ENCODE measurements around the gene ASAP3. TPM values are rescaled to one million over a fixed set of nuclear protein-coding genes. Genes with fewer than 3 reads are reported as not detected.
A peak's percentile ranks its signal among the peaks of the same experiment; 100 is the strongest.

ASAP3 gene
- total RNA-seq, 1 donor from 2014 or later, result 30.8 TPM

DNA sequence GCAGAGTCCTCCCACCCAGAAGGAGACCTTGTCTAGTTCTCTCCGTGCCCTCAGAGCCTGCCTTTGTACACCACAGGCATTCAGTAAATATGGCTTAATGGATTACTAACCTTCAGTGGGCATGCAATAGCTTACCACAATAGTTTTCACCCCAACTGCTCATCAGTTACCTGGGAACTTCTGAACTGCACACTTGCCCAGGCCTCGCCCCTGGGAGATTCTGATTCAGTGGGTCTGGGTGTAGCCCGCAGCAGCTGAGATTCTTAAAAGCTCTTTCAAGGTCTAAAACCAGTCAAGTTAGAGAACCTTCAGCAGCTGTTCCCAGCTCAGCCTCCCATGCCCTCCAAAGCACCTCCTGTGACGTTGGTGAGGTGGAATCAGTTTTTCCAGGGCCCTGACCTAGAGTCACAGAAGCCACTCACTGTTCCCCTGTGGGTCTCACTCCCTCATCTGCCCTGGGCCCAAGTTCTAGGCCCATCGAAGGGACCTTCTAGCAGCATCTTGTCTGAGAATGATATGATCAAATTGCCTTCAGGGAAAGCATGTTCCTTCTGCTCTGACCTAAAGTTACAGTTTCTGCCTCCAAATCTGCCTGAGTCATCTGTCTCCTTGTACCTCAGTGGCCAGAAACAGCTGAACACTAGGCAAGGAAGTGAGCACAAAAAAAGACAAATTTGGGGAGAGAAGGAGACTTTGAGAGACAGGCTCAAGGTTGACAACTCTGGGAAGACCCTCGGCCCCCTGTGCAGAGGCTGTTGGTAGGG, 10.8 kb downstream of the ASAP3 start:
- no peak for DNase-seq (ENCODE audit: low spot score)
- Mint-ChIP-seq H3K9me3 (ENCODE audit: low read depth) (no peaks in the 10 kb centered on the region), H3K4me3 (ENCODE audit: unreplicated experiment) (no peak overlapping the region), H3K27ac (ENCODE audit: unreplicated experiment) (peak overlapping the region; percentile 46), H3K27me3 (ENCODE audit: low read depth) (no peaks in the 10 kb centered on the region), H3K36me3 (ENCODE audit: low read depth) (peaks cover 2% of the 10 kb centered on the region), H3K4me1 (ENCODE audit: low read depth) (peaks cover 47% of the 10 kb centered on the region)
- TF ChIP-seq, protein P1, sequence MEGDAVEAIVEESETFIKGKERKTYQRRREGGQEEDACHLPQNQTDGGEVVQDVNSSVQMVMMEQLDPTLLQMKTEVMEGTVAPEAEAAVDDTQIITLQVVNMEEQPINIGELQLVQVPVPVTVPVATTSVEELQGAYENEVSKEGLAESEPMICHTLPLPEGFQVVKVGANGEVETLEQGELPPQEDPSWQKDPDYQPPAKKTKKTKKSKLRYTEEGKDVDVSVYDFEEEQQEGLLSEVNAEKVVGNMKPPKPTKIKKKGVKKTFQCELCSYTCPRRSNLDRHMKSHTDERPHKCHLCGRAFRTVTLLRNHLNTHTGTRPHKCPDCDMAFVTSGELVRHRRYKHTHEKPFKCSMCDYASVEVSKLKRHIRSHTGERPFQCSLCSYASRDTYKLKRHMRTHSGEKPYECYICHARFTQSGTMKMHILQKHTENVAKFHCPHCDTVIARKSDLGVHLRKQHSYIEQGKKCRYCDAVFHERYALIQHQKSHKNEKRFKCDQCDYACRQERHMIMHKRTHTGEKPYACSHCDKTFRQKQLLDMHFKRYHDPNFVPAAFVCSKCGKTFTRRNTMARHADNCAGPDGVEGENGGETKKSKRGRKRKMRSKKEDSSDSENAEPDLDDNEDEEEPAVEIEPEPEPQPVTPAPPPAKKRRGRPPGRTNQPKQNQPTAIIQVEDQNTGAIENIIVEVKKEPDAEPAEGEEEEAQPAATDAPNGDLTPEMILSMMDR (IDR thresholded peaks at IDR 0.05), result no peak

DNA sequence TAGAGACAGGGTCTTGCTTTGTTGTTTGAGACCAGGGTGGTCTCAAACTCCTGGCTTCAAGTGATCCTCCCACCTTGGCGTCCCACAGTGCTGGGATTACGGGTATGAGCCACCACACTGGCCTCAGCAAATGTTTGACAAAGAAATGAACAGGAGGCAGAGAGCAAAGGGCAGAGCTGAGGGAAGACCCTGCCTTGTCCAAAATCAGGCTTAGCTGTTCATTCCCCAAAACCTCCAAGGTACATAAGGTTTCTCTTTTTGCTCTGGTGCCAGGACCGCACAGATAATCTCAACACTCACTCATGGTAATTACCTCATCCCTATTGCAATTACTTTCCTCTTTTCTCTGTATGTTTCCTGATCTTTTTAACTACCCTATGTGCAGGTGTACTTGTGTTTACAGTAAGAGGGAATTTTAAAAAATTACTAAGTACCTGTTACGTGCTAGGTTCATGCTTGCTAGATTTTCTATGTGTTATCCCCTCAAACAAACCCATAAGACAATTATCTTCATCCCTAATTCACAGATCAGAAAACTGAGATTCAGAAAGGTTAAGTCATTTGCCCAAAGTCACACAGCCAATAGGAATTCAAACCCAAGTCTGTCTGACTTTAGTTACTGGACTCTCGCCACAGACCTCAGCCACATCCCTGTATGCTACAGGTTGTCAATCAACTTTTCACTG, 11.5 kb downstream of the ASAP3 start:
- no peak for DNase-seq (ENCODE audit: low spot score)
- peaks cover 2% of the 10 kb centered on the region for H3K36me3 Mint-ChIP-seq (ENCODE audit: low read depth)
- H3K4me1 Mint-ChIP-seq (ENCODE audit: low read depth), result peaks cover 47% of the 10 kb centered on the region
- H3K27ac Mint-ChIP-seq (ENCODE audit: unreplicated experiment), result no peak overlapping the region
- TF ChIP-seq, protein P1 (IDR thresholded peaks at IDR 0.05), result no peak
- no peak overlapping the region for H3K4me3 Mint-ChIP-seq (ENCODE audit: unreplicated experiment)
- no peaks in the 10 kb centered on the region for H3K9me3 Mint-ChIP-seq (ENCODE audit: low read depth)
- no peaks in the 10 kb centered on the region for H3K27me3 Mint-ChIP-seq (ENCODE audit: low read depth)

DNA sequence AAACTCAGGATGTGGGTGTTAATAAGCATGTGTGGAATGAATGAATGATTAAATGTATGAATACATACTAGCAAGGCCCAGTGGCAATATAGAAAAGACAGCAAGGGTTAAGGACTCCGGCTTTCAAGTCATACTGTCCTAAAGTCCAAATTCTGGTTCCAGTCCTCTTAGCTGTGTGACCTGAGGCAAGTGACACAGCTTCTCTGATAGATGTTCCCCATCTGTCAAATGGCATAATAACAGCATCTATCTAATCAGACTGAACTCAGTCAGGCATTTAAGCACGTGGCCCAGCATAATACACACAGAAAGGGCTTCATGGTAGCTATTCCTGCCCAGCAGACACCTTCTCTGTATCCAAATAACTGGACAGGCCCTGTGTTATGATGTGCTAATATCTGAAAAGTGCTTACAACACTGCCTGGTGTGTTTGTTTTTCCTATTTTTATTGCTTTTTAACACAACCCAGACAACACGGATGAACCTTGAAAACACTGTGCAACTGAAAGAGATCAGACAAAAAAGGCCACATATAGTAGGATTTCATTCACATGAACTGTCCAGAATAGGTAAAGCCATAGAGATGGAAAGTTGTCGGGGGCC, 12.4 kb downstream of the ASAP3 start:
- H3K9me3 Mint-ChIP-seq (ENCODE audit: low read depth), result no peaks in the 10 kb centered on the region
- no peaks in the 10 kb centered on the region for H3K36me3 Mint-ChIP-seq (ENCODE audit: low read depth)
- no peak overlapping the region for H3K4me3 Mint-ChIP-seq (ENCODE audit: unreplicated experiment)
- TF ChIP-seq, protein P1 (IDR thresholded peaks at IDR 0.05), result no peak
- H3K27me3 Mint-ChIP-seq (ENCODE audit: low read depth), result no peaks in the 10 kb centered on the region
- H3K4me1 Mint-ChIP-seq (ENCODE audit: low read depth), result peaks cover 45% of the 10 kb centered on the region
- no peak overlapping the region for H3K27ac Mint-ChIP-seq (ENCODE audit: unreplicated experiment)
- no peak for DNase-seq (ENCODE audit: low spot score)

DNA sequence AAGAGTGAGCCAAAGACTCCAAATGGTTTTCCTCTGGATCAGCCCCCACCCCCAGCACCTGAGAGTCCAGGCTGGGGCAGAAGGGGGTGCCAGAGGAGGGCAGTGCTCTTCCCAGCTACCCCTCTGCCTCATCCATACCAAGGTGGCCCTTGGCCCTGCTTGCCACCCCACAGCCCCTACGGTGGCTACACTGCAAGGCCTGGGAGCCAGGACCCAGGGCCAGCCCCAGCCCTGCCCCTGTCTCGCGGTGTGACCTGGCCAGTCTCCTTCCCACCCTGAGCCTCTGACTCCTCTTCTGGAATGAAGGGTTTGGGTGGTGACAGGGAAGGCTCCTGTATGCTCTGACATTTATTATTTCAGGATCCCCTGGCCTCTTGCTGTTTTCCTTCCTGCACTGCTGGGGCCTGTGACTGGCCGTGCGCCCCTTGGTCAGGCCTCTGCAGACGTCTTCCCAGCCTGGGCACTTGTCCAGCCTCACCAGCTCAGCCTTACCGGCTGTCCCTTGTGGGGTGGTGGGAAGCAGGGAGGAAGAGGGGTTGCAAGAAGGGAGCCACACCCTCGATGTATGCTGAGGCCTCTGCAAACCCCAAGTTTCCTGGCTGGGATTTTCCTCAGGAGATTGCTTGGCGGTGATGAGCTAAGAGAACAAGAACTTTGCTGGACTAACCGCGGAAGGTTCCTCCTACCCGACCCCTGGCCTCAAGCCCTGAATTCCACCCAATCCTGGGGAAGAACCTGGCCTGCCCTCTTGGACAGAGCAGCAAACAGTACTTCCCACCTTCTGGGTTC, 13.5 kb downstream of the ASAP3 start:
- no peaks in the 10 kb centered on the region for H3K27me3 Mint-ChIP-seq (ENCODE audit: low read depth)
- no peak for DNase-seq (ENCODE audit: low spot score)
- TF ChIP-seq, protein P1 (IDR thresholded peaks at IDR 0.05), result no peak
- no peak overlapping the region for H3K4me3 Mint-ChIP-seq (ENCODE audit: unreplicated experiment)
- no peaks in the 10 kb centered on the region for H3K9me3 Mint-ChIP-seq (ENCODE audit: low read depth)
- no peaks in the 10 kb centered on the region for H3K36me3 Mint-ChIP-seq (ENCODE audit: low read depth)
- peak overlapping the region; percentile 13 for H3K27ac Mint-ChIP-seq (ENCODE audit: unreplicated experiment)
- peaks cover 47% of the 10 kb centered on the region for H3K4me1 Mint-ChIP-seq (ENCODE audit: low read depth)

Data from chondrocyte (in vitro differentiated cells).